ENCODE results near the gene IL1R1.

Gene IL1R1

DNA sequence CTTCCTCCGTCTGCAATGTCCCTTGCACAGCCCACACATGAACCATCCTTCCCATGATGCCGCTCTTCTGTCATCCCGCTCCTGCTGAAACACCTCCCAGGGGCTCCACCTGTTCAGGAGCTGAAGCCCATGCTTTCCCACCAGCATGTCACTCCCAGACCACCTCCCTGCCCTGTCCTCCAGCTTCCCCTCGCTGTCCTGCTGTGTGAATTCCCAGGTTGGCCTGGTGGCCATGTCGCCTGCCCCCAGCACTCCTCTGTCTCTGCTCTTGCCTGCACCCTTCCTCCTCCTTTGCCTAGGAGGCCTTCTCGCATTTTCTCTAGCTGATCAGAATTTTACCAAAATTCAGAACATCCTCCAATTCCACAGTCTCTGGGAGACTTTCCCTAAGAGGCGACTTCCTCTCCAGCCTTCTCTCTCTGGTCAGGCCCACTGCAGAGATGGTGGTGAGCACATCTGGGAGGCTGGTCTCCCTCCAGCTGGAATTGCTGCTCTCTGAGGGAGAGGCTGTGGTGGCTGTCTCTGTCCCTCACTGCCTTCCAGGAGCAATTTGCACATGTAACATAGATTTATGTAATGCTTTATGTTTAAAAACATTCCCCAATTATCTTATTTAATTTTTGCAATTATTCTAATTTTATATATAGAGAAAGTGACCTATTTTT is 35.4 kb downstream of the IL1R1 start:
- DNase-seq, result no peak

- no peak for DNase-seq
These were observed 36.5 kb downstream of the IL1R1 start for GRCh38 chr2:102179061-102179460.

DNA sequence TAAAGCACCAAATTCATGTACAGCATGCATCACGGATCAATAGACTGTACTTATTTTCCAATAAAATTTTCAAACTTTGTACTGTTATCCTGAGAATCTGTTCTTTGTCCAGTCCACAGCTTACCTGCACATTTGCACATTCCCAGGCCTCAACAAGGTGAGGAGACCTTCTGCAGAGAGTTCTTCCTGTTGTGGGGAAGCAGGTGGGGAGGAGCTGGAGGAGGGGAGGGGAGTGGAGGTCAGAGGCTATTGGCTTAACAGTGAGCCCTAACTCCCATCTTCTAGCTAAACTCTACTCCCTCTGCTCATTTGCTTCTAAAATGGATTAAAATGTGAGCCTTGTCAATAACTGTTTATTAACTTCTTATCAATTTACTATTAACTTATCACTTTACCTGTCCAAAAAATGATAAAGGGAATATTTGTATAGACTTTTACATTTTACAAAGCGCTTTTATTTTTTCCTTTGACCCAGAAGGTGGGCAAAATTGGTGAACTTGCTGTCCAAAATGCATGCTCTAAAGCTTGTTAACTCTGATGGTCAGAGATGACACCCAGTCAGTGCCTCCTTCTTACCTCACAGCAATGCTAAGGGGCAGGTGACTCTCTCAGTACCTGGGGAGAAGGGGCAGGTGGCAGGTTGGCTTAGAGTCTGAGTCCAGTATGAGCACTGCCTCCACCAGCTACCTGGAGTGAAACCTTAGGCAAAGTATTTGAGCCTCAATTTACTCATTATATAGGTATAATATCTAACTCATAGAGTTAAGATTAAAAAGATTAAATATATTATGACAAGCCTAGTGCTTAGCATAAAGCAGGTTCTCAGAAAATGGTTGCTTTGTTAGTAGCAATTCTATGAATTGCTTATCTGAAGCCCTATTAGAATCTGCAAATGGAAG is 37.5 kb downstream of the IL1R1 start:
- DNase-seq, result no peak

DNA sequence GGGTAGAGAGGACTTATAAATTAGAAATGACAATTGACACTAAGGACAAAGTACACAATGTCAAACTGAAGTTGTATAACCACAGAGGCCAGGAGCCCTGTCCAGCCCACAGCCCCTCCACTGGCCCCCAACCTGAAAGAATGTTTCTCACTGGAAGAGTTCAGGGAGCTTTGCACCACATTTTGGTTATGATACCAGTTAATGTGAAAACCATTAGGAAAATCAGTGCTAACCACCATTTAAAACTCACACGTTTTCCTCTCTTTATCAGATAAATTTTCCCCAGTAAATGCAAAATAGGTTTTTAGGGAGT is 38.1 kb downstream of the IL1R1 start:
- no peak for DNase-seq

DNA sequence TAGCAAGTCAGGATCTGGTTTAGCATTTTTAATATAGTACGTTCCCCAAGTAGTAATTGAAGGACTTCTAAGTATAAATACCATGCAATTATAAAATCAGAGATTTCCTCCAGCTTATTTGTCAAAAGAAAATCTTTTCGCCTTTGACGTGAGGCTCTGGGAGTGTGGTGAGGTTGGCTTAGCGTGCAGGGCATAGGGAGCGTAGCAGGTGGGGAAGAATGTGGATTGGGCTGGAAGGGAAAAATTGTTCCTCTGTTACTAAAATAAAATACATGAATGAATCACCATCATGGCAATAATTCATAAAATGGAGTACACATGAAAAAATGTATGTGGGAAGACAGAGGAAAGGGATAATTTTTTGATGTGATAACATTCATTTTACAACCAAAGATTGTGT is 38.8 kb downstream of the IL1R1 start:
- no peak for DNase-seq

DNA sequence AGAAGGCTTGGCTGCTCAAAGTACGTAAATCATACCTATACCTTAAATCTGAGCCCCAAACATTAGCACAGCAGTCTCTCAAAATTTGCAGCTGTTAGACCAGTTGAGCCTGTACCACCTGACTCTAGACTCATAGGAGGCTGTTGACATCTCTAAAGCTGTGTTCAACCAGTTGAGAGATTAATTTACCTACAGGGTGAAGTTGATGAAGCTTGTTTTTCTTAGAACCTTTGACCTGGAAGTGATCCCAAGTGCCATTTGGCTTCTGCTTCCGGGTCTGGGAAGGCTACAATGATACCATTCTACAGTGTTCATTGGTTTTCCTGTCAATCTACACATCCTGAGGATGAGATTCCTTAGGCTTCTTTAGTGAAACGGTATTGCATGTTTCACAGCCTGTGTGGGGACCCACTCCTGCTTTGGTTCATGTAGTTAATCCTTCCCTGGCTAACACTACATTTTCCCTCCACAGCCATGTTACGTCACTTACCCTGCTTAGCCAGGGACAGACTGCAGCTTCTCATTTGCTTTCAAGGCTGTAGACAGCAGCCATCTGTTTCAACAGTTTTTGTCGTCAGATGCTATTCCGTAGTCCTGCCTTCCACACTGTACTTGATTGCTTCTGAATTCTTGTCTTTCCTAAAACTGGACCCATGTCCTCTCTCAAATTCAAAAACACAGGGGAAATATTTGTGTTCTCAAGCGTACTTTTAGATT is 39.5 kb downstream of the IL1R1 start:
- DNase-seq, result no peak

DNA sequence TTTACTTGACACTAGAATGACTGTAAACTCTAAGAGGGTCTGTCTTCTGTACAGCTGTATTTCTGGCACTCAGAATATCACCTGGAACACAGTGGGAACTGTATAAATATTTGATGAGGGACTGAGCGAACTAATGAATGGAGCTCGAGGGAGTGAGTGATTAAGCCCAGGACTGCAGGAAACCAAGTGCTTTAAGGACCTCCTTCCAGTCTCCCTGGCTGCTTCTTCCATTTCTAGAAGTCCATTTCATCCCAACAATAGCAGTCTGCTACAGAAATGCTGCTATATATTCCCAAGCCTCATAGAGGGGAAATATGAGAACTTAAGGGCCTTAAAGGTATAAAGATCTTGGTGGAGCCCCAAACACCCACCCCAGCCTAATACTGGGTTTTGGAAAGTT is 41.5 kb downstream of the IL1R1 start:
- no peak for DNase-seq

GRCh38 chr2:102184568-102184967 is 42.0 kb downstream of the IL1R1 start:
- DNase-seq, result no peak

DNA sequence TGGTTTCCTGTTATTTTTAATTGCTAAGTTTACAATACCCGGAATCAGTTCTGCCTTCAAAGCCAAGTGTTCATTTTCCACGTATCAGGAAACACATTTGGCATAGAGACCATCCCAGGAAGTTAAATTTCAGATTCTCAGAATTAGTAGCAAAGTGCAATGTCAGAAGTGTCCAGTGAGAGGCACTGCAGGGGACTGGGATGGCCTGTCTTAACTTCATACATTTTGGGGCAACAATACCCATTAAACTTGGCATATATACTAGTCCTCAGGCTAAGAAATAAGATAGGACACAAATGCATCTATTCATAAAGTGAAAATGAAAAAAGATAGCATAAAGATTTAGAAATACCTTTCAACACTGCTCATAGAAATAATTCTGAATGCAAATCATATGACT is 42.8 kb downstream of the IL1R1 start:
- no peak for DNase-seq

GRCh38 chr2:102186791-102187495 is 44.4 kb downstream of the IL1R1 start, which contains the start of gene IL1RL2:
Gene IL1RL2 (plus strand): TSS chr2:102187023. CDS start chr2:102187868, 845 bp downstream.
- DNase-seq, result no peak

DNA sequence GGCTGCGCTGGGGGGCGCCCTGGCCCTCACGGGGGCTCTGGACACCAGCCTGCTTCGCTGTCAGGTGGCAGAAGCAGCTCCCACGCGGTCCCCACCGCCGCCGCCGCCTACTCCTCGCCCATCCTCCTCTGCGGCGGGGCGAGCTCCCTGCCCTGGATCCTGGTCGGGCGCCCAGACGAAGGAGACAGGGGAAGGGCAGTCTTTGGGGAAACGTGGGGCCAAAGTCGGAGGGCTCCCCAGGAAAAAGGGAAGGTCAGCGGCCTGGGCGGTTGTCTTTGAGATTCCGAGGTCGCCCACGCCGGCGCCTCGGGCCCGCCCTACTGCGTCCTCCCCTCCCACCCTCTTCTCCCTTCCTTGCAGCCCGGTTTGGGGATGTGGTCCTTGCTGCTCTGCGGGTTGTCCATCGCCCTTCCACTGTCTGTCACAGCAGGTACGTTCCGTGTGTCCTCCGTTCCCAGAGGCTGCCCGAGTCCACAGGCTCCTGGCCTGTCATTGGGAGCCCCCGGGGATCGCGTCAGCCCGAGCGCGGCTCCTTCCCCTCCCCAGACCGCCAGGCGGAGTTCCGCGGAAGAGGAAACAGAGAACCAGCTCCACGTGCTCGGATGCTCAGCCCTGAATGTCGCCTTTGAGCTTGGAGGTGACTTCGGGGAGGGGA is 45.1 kb downstream of the IL1R1 start:
- peak; percentile 35 for DNase-seq

DNA sequence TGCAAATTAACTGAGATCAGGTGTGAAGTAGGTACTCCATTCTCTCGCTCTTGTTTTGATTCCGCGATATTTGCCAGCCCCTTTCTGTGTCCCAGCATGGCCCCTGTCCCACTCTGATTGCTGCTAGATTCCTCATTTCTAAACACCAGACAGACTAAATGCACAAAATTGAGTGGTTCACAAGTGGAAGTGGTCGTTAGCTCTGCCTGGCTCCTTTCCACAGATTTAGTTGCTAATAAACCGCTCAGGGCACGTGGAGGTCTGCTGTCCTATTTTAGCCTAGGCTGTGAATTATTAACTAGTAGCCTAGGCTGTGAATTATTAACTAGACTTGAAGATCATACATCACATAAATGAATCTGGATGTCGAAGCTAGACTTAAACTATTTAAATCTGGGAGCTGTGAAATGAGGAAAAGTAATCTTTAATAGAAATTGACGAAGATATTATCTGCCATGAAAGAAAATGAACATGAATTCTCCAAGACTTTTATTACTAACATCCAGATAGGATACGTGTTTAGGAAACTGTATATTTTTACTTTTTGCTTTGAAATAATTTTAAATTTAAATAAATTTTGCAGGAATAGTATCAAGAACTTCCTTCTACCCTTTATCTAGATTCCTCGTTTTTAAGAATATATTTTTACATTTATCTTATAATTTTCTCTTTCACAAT is 48.0 kb downstream of the IL1R1 start:
- no peak for DNase-seq

GRCh38 chr2:102191501-102191900 is 49.0 kb downstream of the IL1R1 start:
- no peak for DNase-seq

GRCh38 chr2:102193074-102193473 is 50.5 kb downstream of the IL1R1 start:
- no peak for DNase-seq

GRCh38 chr2:102194609-102195268 is 52.2 kb downstream of the IL1R1 start:
- no peak for DNase-seq

GRCh38 chr2:102197389-102198137 is 55.0 kb downstream of the IL1R1 start:
- DNase-seq, result no peak

DNA sequence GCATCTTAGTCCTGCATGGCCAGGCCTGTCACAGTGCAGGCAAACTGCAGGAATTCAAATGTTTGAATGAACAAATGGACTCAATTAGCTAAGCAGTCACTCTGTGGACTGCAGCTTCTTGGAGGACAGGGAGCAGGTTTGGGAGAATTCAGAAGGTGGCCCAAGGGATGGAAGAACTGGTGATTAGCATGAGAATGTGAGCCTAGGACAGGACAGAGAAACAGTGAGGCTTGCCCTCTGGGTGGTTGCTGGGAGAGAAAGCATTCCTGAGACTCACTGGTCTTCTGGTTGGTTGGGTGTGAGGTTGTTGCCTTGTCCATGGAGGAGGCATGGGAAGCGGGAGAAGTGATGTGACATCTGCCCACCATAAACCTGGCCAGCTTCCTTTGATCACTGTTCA is 58.0 kb downstream of the IL1R1 start:
- no peak for DNase-seq

DNA sequence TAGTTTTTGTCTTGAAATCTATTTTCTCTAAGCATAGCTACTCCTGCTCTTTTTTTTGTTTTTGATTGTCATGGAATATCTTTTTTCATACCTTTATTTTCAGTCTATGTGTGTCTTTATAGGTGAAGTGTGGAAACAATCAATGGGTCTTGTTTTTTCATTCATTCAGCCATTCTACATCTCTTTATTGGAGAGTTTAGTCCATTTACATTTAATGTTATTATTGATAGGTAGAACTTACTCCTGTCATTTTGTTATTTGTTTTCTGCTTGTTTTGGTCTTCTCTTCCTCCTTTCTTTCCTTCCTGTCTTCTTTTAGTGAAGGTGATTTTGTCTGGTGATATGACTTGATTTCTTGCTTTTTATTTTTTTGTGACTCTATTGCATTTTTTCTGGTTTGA is 62.1 kb downstream of the IL1R1 start:
- DNase-seq, result no peak

DNA sequence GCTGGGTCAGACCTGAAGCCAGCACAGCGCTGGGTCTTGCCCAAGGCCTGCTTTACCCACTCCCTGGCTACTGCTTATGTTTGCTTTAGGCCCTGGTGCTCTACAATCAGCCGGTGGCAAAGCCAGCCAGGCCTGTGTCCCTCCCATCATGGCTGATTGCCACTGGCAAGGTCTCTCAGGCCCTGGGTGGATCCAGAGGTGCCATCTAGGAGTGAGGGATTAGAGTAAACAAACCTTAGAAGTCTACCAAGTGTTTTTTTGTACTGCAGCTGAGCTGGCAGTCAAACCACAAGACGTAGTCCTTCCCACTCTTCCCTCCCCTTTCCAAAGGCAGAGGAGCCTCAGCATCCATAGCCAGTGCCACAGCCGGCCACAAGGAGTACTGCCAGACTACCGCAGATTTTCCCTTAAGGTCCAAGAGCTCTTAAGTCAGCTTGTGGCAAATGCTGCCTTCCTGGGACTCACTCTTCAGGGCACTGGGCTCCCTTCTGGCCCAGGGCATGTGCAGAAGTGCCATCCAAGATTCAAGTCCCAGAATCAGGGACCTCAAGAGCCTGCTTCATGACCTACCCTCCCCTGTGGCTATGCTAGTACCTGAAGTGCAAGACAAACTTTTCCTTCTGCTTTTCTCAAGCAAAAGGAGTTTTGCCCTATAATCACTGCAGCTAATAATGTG is 64.3 kb downstream of the IL1R1 start:
- no peak for DNase-seq

GRCh38 chr2:102208774-102209173 is 66.2 kb downstream of the IL1R1 start:
- DNase-seq, result no peak

Measured in CD4-positive, alpha-beta T cell treated with Interleukin-1 beta for 1 hour (primary cell).